A204.1 (cell line): ENCODE results near the gene RWDD3.

ENCODE experiments used
- FAIRE-seq: peaks from 2 replicates; lab custom pipeline; 2012; peaks lifted over from hg19 to GRCh38; lab: Jason Lieb, UNC

RWDD3 gene

DNA sequence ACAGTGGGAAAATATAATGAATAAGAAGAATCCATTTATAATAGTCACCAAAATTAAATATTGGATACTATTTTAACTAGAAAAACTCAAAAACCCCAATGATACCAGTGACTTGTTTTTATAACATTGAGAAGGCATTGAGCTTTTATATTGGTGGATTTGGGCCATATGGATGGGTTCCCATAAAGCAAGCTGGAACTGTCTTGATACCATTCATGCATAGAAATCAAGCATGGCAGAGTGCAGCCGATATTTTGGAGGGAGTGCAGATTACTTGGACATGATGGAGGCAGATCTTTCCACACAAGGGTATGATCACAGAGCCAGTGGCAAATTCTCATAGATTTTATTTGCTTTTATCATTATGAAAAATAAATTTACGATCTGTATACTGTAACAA, 3.8 kb upstream of the RWDD3 start:
- FAIRE-seq = no peak

DNA sequence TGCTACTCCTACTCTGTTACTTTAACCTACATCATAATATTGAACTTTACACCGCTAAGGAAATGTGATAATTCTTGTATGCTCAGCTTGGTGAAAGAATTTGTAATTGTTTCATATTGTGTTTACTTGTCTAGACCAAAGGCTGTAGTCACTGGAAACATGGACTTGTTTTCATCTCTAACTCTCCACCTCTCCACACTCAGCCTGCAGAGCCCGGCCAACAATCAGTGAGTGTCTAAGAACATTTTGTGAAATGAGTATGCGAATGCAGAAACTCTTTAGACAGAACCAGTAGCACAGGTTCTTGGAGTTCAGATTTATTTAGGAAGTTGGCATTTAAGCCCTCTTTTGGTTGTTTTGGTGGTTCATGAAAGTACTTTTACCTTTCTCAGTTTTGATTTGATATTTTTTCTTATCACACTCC, 3.2 kb upstream of the RWDD3 start:
- no peak for FAIRE-seq

DNA sequence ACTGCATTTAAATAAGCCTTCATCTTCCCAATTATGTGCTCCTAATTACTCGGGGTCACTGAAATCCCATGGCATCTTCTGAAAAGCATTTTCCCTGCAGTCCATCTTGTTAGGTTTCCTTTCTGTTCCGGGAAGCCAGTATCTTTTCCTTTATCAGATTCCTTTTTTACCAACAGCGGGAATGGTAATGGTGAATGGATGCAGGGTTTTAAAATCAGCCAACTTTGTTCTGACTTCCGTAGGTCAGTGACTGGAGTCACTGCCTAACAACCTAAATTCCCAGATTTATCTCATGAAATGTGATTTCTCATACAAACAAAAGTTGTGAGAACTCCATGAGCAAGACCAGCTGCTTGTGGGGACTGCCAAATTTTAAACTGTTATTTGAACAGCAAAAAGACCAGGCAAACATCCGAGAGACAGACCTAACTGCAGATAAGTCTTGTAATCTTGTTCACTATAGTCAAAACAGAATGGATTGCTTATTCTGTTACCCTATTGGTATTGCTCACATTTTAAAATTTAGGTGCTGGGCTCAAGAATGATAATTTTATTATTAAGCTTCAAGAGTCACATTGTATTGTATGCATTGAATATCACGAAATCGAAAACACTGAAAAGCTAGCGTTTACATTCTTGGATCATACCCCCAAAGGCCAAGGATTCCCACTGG, 1.2 kb upstream of the RWDD3 start:
- FAIRE-seq = no peak

DNA sequence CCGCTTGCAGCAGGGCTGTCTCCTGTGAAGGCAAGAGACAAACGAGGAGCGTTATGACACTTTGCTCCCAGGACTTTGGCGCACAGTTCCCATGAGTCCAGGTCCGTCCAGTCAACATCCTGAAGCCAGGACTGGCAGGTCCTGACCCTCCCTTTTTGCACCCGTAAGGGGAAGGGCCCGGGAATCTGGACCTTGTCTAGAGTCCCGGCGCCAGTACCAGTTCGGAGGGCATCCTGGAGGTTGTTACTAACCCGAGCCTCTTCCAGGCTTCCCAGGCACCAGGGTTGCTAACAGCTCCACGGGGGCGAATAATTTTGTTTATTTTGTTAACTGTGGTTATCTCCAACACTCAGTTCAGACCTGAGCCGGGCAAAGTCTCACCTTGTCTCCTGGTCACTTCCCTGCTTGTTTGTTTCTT, 682 bp upstream of the RWDD3 start:
- no peak for FAIRE-seq

DNA sequence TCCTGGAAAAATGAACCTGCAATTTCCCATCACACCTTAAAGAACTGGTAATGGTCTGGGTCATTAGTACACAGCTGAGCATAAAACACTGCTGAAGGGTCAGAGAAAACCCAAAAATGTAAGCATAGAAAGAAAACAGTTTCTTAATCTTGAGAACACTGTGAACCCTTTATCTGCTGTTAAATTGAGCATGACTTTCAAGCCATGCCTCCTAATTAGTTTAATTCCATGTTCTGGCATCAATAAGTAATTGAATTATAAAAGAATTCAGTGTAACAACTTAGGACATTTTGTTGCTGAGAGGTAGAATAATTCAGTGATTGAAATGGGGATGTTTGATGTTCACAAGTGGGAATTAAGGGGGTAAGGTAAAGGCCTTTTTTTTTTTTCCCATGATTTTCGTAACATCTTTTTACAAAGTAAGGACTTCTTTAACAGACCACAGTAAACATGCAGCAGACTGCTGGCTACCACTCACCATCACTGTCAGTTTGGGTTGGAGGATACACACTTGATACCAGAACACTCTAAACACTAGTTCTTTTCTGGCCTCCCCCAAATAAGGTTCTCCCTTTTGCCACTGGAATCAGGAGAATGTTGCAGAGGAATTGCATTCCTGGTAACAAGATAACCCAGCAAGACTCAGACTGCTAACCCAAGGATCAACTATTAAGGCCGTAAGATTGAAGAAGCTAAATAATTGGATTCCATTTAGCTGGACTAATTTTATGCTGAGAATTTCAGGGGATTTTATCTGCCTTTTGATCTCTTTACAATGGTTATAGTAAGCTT, 3.0 kb downstream of the RWDD3 start:
- FAIRE-seq = no peak

DNA sequence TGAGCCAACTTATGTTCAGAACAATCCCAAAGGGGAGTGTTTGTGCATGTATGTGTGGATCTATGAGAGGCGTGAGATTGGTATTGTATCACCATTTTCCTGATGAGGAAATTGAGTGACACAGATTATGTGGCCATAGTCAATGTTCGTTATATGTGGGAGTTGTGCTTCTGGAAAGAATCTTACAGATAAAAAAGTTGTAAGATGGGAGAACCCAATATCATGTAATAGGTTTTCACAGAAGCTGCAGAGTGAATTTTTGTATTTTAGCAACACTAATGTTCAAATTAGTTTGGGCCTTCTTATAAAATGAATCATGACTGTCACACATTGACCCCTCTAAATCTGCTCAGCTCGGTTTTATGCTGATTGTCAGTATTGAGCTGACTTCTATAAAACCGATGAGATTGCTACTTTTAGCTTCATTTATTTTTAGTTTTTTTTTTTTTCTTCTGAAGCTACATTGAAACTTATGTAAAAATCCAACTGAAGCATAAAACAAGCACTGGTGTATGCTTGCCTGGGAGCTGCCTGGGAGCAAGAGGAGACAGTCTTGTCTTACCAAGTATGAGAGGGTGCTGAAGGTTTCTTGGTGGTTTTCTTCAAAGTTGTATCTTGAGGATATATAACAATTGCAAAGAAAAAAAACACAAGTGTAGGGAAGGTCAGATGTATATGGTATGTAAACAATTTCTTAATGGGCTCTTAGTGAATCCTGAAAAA, 4.1 kb downstream of the RWDD3 start:
- FAIRE-seq = no peak

DNA sequence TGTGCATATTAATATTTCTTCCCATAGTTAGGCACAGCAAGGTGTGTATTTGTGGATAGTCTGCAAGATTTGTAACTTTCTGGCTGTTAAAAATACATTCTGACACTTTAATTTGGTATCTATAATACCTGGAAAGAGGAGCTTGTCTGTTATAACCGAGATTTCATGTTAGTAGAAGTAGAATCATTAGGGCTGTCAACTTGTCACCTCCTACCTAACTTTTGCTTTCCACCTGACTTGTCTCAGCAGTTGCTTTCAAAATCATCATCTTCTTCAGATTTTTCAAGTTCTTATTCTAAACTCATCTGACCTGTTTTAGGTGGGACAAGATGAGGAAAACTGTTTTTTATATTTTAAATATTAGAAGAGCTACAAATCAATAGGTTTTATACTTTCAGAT, 11.0 kb downstream of the RWDD3 start:
- no peak for FAIRE-seq

DNA sequence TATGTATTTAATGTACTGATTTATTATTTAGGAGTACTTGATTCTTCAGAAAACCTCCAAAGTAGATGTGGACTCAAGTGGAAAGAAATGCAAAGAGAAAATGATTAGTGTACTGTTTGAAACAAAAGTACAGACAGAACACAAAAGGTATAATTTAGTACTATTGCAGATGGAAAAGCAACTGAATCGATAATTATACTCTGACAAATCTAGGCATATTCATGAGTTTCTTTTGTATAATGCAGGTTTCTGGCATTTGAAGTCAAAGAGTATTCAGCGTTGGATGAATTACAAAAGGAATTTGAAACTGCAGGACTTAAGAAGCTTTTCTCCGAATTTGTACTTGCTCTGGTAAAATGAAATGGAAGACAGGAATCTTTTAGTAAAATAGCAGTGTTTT, 12.5 kb downstream of the RWDD3 start:
- no peak for FAIRE-seq

DNA sequence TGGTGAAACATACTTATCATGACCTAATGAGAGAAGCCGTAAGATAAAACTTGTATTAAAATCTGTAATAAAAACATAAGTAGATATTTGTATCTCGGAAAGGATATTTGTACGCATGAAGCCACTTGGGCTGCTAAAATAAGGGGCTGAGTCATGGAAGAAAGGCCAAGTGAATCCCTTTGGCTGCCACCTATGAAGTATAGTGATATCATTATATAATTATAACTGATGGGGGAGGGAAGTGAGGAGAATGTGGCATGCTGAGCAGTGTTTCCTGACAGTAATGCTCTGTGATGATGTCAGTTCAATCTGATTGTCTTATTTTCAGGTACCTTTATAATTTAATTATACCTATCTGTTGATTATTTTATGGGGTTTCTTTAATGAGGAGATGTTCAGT, 13.6 kb downstream of the RWDD3 start:
- FAIRE-seq = no peak

DNA sequence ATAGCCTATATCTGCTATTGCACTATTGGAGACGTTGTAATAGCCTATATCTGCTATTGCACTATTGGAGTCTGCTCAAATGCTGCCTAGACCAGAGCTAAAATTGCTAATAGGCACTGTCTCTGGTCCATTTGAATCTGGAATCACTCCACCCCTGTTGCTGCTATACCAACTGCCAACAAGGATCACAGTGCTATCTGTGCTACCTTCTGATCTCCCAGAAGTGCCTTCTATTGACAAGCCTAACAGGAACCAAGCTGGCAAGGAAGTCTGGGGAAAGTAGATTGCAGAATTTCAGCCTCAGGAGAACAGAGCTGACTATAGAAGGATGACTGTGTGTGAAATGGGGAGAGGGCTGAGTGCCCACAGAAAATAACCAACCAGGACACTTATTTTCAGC, 15.9 kb downstream of the RWDD3 start:
- no peak for FAIRE-seq

DNA sequence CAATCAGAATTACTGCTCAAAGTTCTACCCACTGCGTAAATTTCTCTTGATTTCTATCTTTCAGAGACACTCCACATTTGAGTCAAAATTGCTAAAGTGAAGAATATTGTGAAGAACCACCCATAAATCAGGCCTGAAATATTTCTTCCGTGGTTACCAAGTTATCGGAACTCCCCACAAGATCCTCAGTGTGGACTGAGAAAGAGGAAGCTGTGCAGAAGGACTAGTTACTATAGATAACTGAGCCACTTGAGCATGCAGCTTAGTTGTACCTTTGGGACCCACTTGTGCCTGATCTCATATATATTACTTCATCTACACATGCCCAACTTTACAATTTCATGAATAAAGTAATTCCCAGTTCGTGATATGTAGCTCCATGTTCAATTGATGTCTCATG, 18.4 kb downstream of the RWDD3 start:
- FAIRE-seq = no peak

DNA sequence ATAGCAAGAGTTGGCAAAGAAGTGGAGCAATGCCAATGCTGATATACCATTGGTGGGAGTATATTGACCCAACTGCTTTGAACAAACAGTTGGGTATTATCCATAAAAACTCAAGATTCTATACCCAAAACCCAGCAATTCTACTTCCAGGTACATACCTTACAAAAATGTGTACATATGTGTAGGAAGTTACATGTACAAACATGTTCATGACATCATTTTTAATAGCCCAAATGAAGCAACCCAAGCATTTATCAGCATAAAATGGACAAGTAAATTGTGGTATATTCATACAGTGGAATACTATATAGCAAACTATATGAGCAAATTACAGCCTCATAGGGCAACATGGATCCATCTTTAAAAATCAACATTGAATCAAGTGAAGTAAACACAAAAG, 20.9 kb downstream of the RWDD3 start:
- no peak for FAIRE-seq

DNA sequence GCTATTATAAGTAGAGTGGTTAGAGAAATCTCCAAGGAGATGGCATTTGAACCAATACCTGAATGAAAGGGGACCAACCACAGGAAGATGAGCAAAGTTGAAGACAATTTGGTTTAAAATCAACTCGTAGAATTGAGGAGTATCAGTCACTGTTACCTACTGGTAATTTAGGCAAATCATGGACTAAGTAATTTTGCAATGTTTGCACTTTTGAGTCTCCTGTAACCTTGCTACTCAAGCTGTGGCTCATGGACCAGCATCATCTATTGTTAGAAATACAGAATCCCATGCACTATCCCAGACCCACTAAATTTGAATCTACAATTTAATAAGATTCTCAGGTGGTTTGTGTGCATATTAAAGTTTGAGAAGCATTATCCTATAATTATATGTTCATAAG, 21.8 kb downstream of the RWDD3 start:
- FAIRE-seq = no peak

DNA sequence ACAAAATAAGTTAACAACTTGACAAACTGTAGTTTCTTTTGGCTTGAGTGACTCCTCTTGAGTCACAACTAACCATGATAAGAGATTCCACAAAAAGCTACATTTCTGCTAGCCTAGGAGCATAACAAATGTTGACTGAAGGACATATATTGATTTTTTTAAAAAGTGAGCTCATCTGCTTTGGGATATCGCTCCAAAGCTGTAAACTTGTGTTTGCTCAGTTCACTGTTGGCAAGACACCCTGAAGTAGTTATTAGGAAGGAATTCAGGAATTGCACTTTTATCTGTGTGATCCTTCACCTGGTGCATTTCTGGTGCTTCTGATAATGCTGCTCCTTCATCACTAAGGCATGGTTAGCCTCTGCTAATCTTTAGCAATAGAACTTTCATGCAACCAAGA, 23.7 kb downstream of the RWDD3 start:
- no peak for FAIRE-seq

DNA sequence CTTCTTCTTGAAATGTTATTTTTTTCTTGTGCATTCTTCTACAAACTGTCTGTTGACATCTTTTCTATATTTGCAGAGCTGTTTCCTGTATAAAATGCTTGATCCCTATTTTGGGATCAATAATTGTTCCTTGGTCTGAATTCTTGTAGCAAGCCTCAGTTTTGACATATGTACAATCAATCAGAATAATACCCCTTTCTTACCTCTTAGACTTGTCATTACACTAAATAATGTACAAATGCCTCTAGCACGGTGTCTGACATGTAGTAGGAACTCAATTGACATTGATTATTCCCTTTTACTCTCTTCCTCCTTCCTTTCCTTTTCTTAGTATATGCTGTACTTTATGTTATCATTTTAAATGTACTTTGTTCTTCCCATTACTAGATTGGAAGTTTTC, 25.2 kb downstream of the RWDD3 start:
- no peak for FAIRE-seq

DNA sequence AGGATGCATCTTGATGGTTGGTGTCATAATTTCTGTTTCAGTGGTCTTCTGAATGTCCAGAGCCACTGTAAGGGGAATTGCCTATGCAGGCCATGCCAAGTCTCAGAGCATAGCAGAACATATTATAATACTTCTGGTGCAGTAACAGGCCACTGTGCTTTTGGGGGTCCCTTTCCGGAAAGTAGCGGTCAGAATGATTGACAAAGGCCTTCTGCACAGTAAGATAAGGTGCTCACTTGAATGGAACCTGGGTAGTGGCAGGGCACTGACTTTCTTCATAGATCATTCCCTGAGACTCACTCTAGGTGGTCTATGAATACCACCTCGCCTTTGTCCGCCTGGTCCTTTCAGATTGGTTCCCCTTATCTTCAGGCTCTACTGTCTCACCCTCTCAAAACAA, 28.9 kb downstream of the RWDD3 start:
- no peak for FAIRE-seq

DNA sequence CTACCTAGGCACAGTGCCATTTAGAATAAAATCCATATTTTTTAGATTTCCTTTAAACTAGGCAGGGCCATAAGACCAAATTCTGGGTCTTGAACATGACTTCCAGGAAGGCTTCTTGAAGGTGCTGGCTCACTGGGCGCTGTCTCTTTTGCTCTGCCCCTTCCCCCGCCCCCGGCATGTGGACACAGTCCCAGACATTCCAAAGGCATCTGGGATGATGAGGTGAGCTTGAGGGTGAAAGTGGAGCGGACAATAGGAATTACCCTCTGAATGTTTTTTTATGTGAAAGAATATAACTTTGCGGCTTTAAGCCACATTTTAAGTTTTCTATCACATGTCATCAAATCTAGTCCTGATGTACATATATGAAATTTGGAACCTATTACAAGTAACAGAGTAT, 29.4 kb downstream of the RWDD3 start:
- FAIRE-seq = no peak

DNA sequence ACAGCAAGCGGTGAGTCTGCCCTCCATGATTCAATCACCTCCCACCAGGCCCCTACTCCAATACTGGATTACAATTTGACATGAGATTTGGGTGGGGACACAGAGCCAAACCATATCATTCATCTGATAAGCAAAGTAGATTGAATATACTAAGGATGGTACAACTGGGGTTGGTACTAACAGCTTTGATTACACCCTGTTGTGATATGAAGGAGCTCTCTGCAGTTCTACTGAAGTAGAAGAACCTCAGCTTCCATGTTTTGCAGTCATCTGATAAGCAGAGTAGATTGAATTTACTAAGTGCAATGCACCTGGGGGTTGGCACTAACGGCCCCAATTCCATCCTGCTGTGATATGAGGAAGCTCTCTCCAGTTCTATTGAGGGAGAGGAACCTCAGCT, 31.1 kb downstream of the RWDD3 start:
- no peak for FAIRE-seq

DNA sequence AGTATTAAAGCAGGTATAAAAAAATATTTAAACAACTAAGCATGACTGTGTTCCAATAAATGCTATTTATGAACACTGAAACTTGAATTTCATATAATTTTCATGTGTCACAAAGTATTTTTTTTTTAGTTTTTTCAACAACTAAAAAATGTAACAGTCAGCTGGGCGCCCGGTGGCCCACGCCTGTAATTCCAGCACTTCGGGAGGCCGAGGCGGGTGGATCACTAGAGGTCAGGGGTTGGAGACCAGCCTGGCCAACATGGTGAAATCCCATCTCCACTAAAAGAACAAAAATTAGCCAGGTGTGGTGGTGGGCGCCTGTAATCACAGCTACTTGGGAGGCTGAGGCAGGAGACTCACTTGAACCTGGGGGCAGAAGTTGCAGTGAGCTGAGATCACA, 42.4 kb downstream of the RWDD3 start:
- FAIRE-seq = no peak

DNA sequence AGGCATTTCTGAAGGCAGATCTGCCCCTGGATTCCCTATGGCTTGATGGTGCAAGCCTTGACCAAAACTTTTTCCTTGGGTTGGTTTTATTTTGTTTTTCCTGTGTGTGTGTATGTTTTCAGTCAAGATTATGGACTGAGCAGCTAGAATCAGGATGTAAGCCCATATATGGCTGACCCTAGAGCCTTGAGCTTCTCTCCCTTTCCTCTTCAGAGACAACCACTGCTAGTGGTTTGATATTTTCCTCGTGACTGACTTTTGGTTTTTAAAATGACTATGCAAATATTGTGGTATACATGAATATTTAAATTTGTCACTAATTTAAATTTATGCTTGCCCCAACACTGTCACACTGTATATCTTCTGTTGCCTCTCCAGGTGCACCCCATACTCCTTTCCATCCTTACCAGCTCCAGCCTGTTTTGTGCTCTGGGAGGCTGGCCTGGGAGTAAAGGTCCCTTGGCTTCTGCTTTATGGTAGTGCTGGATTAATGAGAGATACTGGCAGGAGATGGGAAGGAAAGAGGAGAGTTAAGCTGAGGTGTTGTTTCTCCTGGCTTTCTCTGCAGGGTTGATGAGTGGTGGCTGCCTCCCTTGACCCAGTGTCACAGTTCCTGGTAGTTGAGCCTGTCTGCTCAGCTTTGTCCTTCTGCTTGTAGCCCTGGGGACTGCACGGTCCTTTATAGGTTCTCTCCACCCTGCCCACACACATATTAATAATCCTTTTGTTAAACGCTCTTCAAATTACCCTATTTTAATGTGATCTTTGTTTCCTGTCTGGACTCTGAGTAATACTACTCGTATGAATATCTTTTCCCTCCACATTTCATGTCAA, 44.4 kb downstream of the RWDD3 start:
- no peak for FAIRE-seq

DNA sequence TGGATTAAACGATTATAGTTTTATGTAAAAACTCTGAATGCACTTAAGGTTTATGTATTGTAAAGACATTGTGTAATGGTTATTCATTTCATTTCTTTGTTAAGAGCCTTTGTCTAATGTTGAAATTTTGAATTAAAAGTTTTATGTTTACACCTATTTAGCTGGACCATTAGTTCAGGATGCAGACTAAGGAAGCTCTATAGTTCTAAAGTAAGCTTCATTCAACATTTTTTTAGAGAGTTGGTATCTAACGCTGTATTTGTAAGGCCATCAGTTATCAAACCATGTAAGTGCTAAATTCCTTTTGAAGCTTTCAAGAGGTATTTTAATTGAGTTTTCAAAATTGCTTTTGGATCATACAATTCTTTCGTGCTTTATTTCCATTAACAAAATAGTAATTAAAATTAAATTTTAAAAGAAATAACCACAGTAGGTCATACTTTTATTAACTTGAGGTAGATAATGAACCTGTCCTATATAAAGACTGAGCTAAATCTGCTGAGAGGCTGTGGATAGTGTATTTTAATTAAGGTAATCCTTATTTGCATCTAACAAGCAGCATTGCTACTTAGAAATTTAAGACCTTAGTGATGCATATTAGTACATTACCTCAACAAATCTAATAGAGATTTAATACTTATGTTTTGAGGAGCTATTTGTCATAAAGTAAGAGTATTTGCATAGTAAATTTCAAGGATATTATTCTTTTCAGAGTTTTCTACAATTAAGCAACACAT, 47.9 kb downstream of the RWDD3 start:
- FAIRE-seq = no peak

DNA sequence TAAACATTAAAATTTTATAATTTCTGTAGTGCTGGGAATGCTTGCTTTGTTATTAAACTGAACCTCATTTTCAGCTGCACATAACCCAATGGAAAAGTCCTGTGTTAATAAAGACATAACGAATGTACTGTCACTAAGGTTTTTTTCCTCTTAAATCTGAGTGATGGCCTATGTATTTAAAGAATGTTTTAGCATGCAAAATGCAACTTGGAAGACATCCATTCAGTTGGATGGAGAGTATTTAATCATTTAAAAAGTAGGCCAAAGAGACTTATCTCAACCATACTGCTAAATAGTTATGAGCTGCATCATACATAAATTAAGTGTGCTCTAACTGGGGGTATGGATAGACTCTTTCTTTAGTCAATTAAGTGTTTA, 48.5 kb downstream of the RWDD3 start:
- FAIRE-seq = no peak
